Stimulated activated naive CD8-positive, alpha-beta T cell treated with anti-CD3 and anti-CD28 coated beads, Interleukin-15, Interleukin-2, amounts not matched to agents 100 ng/mL and 50 ng/mL, for 24 hours (primary cell): ENCODE measurements around the gene DISC1.

Experiments used
- H3K27ac Mint-ChIP-seq: one replicate; pipeline ENCODE4 v1.8.0; 2021; ENCODE audit warnings: mild to moderate bottlenecking, mixed read lengths
- H3K27me3 Mint-ChIP-seq: one replicate; pipeline ENCODE4 v1.8.0; 2021; ENCODE audit warnings: mixed read lengths
- H3K36me3 Mint-ChIP-seq: one replicate; pipeline ENCODE4 v1.8.0; 2021; ENCODE audit warnings: low read depth, mixed read lengths
- H3K4me1 Mint-ChIP-seq: one replicate; pipeline ENCODE4 v1.8.0; 2021; ENCODE audit warnings: low read depth, mixed read lengths
- H3K4me3 Mint-ChIP-seq: one replicate; pipeline ENCODE4 v1.8.0; 2021; ENCODE audit warnings: mild to moderate bottlenecking, mixed read lengths
- H3K9me3 Mint-ChIP-seq: one replicate; pipeline ENCODE4 v1.8.0; 2021; ENCODE audit warnings: mixed read lengths

The DISC1 gene

DNA sequence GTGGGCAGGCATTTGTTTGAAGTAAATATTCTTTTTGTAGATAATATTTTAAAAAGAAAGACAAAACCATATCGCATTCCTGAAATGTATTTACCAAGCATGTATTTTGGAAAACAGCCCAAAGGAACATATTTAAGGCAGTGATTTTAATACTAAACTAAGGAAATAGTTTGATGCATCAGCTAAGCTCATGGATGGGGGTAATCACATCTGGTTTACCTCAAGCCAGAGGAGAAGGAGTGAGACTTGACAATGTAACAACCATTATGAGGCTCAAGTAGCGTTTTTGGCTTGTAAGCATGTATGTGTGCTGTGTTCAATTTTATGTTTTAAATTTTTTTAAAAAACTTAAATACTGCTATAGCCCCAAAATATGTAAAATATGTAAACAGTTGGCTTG, 390.5 kb downstream of the DISC1 start:
- H3K4me1 Mint-ChIP-seq, result no peaks in the 10 kb centered on the region

DNA sequence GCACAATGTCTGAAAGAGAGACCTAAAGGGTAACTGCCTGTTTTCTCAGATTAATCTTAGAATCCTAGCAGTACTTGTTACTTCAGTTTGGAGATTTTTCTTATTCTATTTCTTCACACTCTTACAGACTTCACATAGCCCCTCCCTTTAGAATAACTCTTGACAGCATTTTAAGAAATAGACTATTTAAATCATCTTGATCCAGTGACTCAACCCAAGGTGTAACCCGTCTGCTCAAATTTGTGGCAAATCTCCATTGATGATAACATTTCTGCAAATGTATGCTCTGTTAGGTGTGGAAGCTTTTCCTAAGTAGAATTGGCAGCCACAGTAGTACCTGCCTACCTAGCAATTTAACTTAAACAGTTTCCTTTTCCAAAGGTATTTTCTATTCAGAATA, 391.2 kb downstream of the DISC1 start:
- H3K4me1 Mint-ChIP-seq, result no peaks in the 10 kb centered on the region
- no peaks in the 10 kb centered on the region for H3K36me3 Mint-ChIP-seq
- H3K27me3 Mint-ChIP-seq, result no peaks in the 10 kb centered on the region
- no peak overlapping the region for H3K4me3 Mint-ChIP-seq
- no peak overlapping the region for H3K27ac Mint-ChIP-seq
- no peaks in the 10 kb centered on the region for H3K9me3 Mint-ChIP-seq

More for the DNA sequence above, 390.5 kb downstream of the DISC1 start:
- no peaks in the 10 kb centered on the region for H3K27me3 Mint-ChIP-seq
- H3K4me3 Mint-ChIP-seq, result no peak overlapping the region
- no peaks in the 10 kb centered on the region for H3K9me3 Mint-ChIP-seq
- H3K27ac Mint-ChIP-seq, result no peak overlapping the region
- H3K36me3 Mint-ChIP-seq, result no peaks in the 10 kb centered on the region

DNA sequence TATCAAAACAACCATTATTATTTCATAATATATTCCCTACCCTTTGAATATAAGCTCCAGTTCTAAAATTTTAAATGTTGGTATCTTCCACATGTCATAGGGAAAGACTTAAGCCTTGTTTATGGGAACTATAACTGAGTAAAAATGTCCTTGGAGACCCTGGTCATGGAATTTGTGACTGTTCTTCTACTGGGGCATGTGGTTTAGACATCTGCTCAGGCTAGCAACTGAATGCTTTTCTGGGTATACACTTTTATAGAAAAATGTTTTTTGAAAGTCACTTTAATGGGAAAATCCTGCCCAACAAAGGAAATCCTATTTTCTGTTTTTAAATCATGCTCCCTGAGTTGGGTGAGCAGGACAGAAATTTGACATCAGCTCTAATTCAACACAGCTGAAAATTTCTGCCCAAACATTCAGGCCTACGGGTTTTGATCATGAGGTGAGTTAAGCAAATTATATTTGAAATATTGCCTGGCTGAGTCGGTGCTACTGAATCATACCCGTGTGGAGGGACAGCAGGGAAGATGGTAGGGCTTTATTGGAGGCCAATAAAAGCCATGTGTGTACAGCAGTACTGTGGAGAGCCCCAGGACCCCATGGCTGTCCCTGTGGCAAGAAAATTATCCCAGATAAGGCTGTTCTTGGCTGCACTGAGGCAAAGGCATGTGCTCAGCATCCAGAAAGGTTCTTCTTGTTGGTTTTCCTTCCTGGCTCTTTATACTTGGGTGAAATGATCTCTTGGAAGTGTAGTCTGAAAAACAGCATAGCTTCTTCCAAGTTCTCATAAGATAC, 391.8 kb downstream of the DISC1 start:
- H3K4me3 Mint-ChIP-seq, result no peak overlapping the region
- no peak overlapping the region for H3K27ac Mint-ChIP-seq
- H3K9me3 Mint-ChIP-seq, result no peaks in the 10 kb centered on the region
- no peaks in the 10 kb centered on the region for H3K27me3 Mint-ChIP-seq
- H3K4me1 Mint-ChIP-seq, result no peaks in the 10 kb centered on the region
- H3K36me3 Mint-ChIP-seq, result no peaks in the 10 kb centered on the region

DNA sequence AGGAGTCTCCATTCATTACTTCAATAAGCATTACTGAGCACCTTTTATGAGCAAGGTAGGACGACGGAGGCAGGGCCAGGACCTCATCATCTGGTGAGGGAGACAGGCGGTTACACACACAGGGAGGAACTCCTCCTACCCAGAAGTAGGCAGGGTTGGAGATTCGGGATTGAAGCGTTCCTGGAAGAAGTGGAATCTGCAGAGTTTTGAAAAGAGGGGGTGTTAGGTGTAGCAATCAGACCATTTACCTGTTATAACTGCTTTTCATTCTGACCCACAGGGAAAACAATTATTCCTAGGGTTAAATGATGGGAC, 392.4 kb downstream of the DISC1 start:
- H3K27ac Mint-ChIP-seq, result no peak overlapping the region
- no peaks in the 10 kb centered on the region for H3K4me1 Mint-ChIP-seq
- H3K27me3 Mint-ChIP-seq, result no peaks in the 10 kb centered on the region
- H3K9me3 Mint-ChIP-seq, result no peaks in the 10 kb centered on the region
- no peaks in the 10 kb centered on the region for H3K36me3 Mint-ChIP-seq
- H3K4me3 Mint-ChIP-seq, result no peak overlapping the region

DNA sequence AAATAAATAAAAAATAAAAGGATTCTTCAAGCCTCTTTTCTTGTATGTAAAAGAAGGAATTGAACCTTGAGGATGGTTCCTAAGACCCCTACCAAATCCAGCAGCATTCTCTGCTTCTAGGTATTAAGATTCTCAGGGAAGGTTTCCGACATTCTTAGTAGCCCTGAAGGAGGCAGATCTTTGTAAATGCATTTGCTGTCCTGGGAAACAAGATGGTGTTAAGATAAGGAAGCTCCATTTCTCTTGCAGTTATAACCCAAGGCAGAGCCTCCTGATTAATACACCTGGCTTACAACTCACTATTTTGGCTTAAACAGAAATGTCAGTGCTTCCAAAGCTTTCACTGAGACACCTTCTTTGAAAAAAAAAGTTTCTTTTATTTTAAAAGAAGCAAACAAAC, 393.8 kb downstream of the DISC1 start:
- H3K4me1 Mint-ChIP-seq, result no peaks in the 10 kb centered on the region
- H3K27ac Mint-ChIP-seq, result no peak overlapping the region
- no peaks in the 10 kb centered on the region for H3K36me3 Mint-ChIP-seq
- H3K9me3 Mint-ChIP-seq, result no peaks in the 10 kb centered on the region
- H3K27me3 Mint-ChIP-seq, result no peaks in the 10 kb centered on the region
- H3K4me3 Mint-ChIP-seq, result no peak overlapping the region

DNA sequence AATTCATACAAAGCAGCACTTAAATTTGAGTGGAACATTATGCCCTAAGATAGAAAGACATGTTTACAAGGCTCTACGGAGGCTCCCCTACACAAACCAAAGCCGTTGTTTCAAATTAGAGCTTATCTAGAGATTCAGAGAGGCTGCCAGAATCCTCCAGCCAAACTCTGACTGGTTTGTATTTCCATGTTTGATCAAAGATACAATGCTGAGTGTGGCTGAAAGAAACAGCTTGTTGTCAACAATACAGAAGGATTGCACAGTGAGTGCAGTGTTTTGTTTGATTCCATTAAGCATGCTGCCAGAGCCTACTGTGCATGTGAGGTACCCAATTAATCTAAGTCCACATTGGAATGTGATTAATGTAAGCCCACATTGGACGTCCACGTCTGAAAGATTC, 402.7 kb downstream of the DISC1 start:
- no peak overlapping the region for H3K4me3 Mint-ChIP-seq
- H3K27ac Mint-ChIP-seq, result no peak overlapping the region
- H3K27me3 Mint-ChIP-seq, result no peaks in the 10 kb centered on the region
- H3K4me1 Mint-ChIP-seq, result no peaks in the 10 kb centered on the region
- H3K36me3 Mint-ChIP-seq, result peaks cover 16% of the 10 kb centered on the region
- H3K9me3 Mint-ChIP-seq, result no peaks in the 10 kb centered on the region

DNA sequence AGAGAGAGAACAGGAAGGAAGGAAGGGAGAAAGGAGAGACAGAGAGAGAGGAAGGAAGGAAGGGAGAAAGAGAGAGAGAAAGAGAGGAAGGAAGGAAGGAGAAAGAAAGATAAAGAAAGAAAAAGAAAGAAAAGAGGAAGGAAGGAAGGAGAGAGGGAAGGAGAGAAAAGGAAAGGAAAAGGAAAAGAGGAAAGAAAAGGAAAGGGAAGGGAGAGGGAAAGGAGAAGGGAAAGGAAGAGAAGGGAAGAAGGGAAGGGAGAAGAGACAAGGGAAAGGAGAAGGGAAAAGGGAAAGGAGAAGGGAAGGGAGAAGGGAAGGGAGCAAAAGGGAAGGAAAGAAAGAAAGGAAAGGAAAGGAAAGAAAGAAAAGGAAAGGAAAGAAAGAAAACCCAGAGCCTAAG, 404.6 kb downstream of the DISC1 start:
- Mint-ChIP-seq H3K4me3 (no peak overlapping the region), H3K36me3 (peaks cover 19% of the 10 kb centered on the region), H3K27me3 (no peaks in the 10 kb centered on the region), H3K4me1 (no peaks in the 10 kb centered on the region), H3K9me3 (no peaks in the 10 kb centered on the region), H3K27ac (no peak overlapping the region)

DNA sequence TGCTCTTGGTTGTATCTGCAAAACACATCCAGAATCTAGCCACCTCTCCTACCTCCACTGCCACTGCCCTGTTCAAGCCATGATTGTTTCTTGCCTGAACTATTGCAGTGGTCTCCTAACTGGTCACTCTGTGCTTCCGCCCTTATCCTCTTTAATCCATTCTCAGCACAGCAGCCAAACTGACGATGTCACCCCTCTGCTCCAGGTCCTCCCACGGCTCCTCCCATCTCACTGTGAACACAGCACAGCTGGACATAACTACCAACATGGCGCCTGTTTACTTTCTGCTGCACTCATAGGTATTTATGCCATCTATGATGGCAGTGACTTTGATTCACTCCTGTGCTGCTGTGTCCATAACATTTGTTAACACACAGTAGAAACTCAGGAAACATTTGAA, 406.7 kb downstream of the DISC1 start:
- no peaks in the 10 kb centered on the region for H3K27me3 Mint-ChIP-seq
- H3K36me3 Mint-ChIP-seq, result peaks cover 19% of the 10 kb centered on the region
- H3K4me3 Mint-ChIP-seq, result no peak overlapping the region
- H3K4me1 Mint-ChIP-seq, result no peaks in the 10 kb centered on the region
- H3K9me3 Mint-ChIP-seq, result no peaks in the 10 kb centered on the region
- no peak overlapping the region for H3K27ac Mint-ChIP-seq

DNA sequence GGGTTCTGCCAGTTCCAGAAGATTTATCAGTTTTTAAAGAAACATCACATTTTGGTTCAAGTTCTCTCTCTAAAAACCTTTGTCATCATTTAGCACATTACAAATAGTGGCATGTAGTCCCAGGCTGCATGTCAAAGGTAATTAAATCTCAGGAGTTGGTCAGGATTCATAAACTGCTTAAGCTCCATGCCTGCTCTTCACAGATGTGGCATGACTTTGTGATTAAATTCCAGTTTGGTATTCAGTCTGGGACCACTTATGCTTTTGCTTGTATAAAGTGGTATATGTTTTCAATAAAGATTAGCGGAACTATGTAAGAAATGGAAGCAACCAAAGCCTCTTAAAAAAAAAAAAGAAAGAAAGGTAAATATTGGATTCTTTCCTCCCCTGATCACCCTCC, 408.0 kb downstream of the DISC1 start:
- H3K9me3 Mint-ChIP-seq, result no peaks in the 10 kb centered on the region
- no peak overlapping the region for H3K27ac Mint-ChIP-seq
- H3K36me3 Mint-ChIP-seq, result peaks cover 12% of the 10 kb centered on the region
- no peaks in the 10 kb centered on the region for H3K4me1 Mint-ChIP-seq
- no peaks in the 10 kb centered on the region for H3K27me3 Mint-ChIP-seq
- no peak overlapping the region for H3K4me3 Mint-ChIP-seq

DNA sequence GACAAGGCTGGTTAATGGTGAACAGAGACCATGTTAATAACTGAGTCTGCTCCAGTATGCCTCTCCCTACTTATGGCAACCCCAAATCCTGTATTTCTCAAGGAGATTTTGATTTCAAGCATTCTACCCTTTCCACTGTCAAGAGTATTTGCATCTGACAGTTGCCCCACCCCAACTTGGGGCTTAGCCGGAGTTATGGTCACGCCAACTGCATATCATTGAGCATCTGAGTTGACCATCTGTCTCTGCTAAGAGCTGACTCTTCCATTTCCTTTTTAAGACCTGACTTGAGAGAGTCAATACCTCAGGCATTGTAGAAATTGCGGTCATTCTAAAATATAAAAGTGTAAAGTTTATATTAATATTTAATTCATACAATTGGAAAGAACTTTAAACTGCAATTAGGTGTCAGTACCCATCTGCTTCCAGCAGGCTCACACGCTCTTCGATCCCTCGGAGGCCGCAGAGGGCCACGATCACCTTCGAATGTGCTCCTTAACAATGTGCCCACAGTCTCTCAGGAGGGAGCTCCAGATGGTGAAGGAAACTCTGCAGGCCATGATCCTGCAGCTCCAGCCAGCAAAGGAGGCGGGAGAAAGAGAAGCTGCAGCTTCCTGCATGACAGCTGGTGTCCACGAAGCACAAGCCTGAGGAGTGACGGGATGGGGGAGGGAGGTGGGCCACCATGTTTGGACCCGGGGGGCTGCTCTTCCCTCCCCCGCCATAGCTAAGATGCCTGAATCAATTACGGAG, 409.8 kb downstream of the DISC1 start:
- no peak overlapping the region for H3K27ac Mint-ChIP-seq
- H3K4me3 Mint-ChIP-seq, result no peak overlapping the region
- H3K4me1 Mint-ChIP-seq, result no peaks in the 10 kb centered on the region
- H3K36me3 Mint-ChIP-seq, result peaks cover 12% of the 10 kb centered on the region
- no peaks in the 10 kb centered on the region for H3K27me3 Mint-ChIP-seq
- no peaks in the 10 kb centered on the region for H3K9me3 Mint-ChIP-seq

DNA sequence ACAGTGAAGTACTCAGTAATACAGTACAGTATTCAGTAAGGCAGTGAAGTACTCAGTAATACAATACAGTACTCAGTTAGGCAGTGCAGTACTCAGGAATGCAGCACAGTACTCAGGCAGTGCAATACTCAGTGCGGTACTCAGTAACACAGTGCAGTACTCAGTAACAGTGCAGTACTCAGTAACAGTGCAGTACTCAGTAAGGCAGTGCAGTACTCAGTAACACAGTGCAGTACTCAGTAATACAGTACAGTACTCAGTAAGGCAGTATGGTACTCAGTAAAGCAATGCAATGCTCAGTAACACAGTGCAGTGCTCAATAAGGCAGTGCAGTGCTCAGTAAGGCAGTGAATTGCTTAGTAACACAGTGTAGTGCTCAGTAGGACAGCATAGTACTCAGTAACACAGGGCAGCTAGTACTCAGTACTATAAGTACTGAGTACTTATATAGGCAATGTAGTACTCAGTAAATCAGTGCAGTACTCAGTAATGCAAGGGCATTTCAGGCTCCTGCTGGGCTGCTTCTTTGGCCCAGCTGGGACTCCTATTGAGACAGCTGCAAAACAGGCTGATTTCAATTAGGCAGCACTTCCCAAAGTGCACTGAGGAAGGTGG, 411.3 kb downstream of the DISC1 start:
- Mint-ChIP-seq H3K9me3 (no peaks in the 10 kb centered on the region), H3K27me3 (no peaks in the 10 kb centered on the region), H3K36me3 (peaks cover 11% of the 10 kb centered on the region), H3K27ac (no peak overlapping the region), H3K4me1 (no peaks in the 10 kb centered on the region), H3K4me3 (no peak overlapping the region)

DNA sequence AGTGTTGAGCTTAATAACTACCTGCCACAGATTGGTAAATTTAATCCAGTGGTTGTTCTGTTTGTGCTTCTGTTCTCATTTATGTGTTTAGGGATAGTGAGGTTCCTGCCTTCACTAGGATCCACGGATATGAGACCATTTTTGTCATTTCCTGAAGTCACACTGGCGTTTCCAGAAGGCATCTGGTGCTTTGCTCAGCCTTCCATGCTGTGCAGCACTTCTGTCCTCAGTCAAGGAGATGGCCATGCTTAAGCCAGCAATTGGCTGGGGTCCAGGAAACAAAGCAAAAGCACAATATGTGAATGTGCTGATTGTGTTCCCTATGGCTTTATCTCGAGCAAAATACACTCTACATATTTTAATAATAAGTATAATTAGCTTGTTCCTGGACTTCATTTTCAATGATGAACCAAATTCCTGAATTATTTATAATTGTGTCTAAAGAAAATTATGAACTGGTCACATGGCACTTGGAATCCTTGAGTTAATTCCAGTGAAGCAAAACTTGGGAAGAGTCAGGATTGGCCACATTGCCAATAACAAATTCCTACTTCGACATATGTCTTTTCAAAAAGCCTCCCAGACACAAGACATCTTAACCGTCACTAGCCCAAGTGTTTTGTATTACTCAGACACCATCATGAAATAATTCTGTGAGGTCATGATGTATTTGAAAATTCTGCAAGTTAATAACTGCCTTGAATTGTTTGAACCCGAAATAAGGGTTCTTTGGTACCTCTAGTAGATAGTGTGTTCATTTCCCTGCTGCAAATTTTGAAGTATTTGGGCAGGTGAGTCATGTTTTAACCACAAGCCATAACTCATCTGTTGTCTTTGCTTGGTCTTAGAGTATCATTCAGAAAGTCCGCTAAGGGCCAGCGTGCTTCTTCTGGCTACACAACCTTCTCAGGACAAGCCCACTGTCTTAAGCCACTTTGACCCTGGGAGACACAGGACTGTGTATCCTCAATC, 412.4 kb downstream of the DISC1 start:
- H3K9me3 Mint-ChIP-seq, result no peaks in the 10 kb centered on the region
- H3K27me3 Mint-ChIP-seq, result no peaks in the 10 kb centered on the region
- no peak overlapping the region for H3K27ac Mint-ChIP-seq
- H3K4me1 Mint-ChIP-seq, result no peaks in the 10 kb centered on the region
- no peak overlapping the region for H3K4me3 Mint-ChIP-seq
- H3K36me3 Mint-ChIP-seq, result peaks cover 5% of the 10 kb centered on the region

DNA sequence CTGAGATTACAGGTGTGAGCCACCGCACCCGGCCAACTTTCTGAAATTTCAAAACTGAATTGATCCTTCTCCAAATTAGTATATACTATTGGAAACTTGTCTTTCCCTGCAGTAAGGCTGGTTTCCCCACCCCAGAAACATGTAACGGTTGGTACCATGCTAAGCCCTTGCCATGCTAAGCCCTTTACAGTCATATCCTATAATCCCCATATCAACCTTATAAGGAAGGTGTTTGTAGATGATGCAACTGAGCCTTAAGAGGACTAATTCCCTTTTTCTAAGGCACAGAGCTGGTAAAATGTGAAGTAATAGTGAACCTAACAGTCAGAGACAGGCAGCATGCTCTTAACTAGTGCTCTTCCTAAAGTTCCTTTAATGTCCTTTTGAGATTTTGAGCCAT, 413.7 kb downstream of the DISC1 start:
- H3K4me3 Mint-ChIP-seq, result no peak overlapping the region
- no peaks in the 10 kb centered on the region for H3K9me3 Mint-ChIP-seq
- no peaks in the 10 kb centered on the region for H3K36me3 Mint-ChIP-seq
- H3K27ac Mint-ChIP-seq, result no peak overlapping the region
- no peaks in the 10 kb centered on the region for H3K27me3 Mint-ChIP-seq
- no peaks in the 10 kb centered on the region for H3K4me1 Mint-ChIP-seq

DNA sequence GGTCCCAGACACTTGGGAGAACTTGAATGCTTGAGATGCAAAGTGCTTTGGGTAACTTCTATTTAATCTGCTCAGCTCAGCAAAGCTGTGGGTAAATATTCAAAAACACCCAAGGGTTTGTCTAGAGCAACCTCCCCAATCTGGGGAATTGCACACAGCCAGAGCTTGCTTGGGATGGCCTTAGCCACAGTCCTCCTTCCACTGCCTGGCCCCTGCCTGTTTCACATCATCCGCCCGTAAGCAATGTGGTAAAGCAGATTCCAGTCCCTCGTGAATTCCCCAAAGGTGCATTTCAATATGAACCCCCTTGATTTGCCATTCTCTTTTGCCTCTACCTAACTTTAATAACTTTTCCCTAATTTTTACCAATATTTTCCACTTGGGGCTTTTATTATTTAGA, 418.1 kb downstream of the DISC1 start:
- H3K27ac Mint-ChIP-seq, result no peak overlapping the region
- peaks cover 6% of the 10 kb centered on the region for H3K9me3 Mint-ChIP-seq
- no peak overlapping the region for H3K4me3 Mint-ChIP-seq
- H3K27me3 Mint-ChIP-seq, result no peaks in the 10 kb centered on the region
- no peaks in the 10 kb centered on the region for H3K36me3 Mint-ChIP-seq
- H3K4me1 Mint-ChIP-seq, result peaks cover 12% of the 10 kb centered on the region
